ENCODE data around the gene ORM1. TPM values are rescaled to one million over a fixed set of nuclear protein-coding genes. Genes with fewer than 3 reads are reported as not detected.

ORM1 gene
- total and polyA plus RNA-seq, 7 experiments from 2014 or later = 0.29 TPM; not detected in 6

DNA sequence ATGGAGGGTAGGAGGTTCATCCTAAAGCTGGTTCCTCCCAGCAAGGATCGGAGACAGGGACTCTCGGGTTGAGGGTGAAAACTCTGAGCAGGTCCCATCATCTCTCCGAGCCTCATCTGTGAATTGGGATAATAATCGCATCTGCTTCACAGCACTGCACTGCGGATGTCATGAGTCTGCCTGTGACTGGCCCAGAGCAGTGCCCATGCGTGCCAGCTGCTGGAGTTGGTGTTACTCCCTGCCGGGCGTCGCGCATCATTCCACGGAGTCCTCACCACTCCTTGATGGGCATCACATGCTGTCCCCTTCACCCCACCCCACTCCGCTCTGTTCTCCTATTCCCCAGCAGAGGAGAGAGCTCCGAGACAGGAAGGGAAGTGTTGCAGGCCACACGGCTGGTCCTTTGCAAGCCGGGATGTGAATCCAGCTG is 35.1 kb upstream of the ORM1 start:
- H3K4me1 Mint-ChIP-seq = peaks cover 0 to 5% (median 0%) of the 10 kb centered on the region in 7 donors
- no peaks in the 10 kb centered on the region for H3K36me3 ChIP-seq (ENCODE audit: control insufficient read depth in 2 of 3, insufficient read depth in 3 of 3, low read length in 3 of 3)
- ChIA-PET CTCF (interaction anchor here (0.5 to 1.3 kb wide), 2 partner anchors 20 to 177 kb away, joined by 3 to 4 read pairs; no protein-coding TSS in a partner anchor), POLR2A (no interaction called here)
- H3K27me3 Mint-ChIP-seq = peaks cover 0 to 10% (median 5%) of the 10 kb centered on the region in 5 donors
- ATAC-seq (no peak), DNase-seq (no peak)
- H3K9me3 ChIP-seq (ENCODE audit: control insufficient read depth in 2 of 3, low read length in 3 of 3) = no peaks in the 10 kb centered on the region
- no peak overlapping the region for H3K4me3 Mint-ChIP-seq
- intact Hi-C loops (cut with micrococcal nuclease) = no loop called here
- no peak overlapping the region for H3K4me3 ChIP-seq (ENCODE audit: low read length)
- H3K27ac Mint-ChIP-seq = no peak overlapping the region
- H3K9me3 Mint-ChIP-seq = peaks cover 0 to 2% (median 0%) of the 10 kb centered on the region in 11 donors
- H3K27ac ChIP-seq (ENCODE audit: low read depth, low read length) = no peak overlapping the region
- no peaks in the 10 kb centered on the region for H3K27me3 ChIP-seq (ENCODE audit: control insufficient read depth in 2 of 2, insufficient read depth in 2 of 2, low read length in 2 of 2)
- H3K4me1 ChIP-seq (ENCODE audit: control insufficient read depth in 2 of 2, insufficient read depth in 2 of 2, low read length in 2 of 2) = no peaks in the 10 kb centered on the region
- H3K36me3 Mint-ChIP-seq = no peaks in the 10 kb centered on the region

GRCh38 chr9:114288193-114289091 is 34.5 kb upstream of the ORM1 start:
- Mint-ChIP-seq H3K27ac (no peak overlapping the region), H3K36me3 (peaks cover 0 to 3% (median 0%) of the 10 kb centered on the region in 5 donors), H3K4me1 (peaks cover 0 to 5% (median 0%) of the 10 kb centered on the region in 7 donors), H3K4me3 (no peak overlapping the region), H3K9me3 (peaks cover 0 to 7% (median 0%) of the 10 kb centered on the region in 11 donors), H3K27me3 (peaks cover 2 to 10% (median 5%) of the 10 kb centered on the region in 5 donors)
- DNase-seq (no peak), ATAC-seq (no peak)
- no peaks in the 10 kb centered on the region for H3K9me3 ChIP-seq (ENCODE audit: control insufficient read depth in 2 of 3, low read length in 3 of 3)
- H3K4me1 ChIP-seq (ENCODE audit: control insufficient read depth in 2 of 2, insufficient read depth in 2 of 2, low read length in 2 of 2) = no peaks in the 10 kb centered on the region
- H3K4me3 ChIP-seq (ENCODE audit: low read length) = no peak overlapping the region
- no peaks in the 10 kb centered on the region for H3K27me3 ChIP-seq (ENCODE audit: control insufficient read depth in 2 of 2, insufficient read depth in 2 of 2, low read length in 2 of 2)
- H3K36me3 ChIP-seq (ENCODE audit: control insufficient read depth in 2 of 3, insufficient read depth in 3 of 3, low read length in 3 of 3) = no peaks in the 10 kb centered on the region
- ChIA-PET CTCF (interaction anchor here (1.3 kb wide), 1 partner anchor 20 kb away, joined by 3 read pairs; no protein-coding TSS in a partner anchor), POLR2A (no interaction called here)
- H3K27ac ChIP-seq (ENCODE audit: low read depth, low read length) = no peak overlapping the region
- intact Hi-C loops (cut with micrococcal nuclease) = no loop called here

DNA sequence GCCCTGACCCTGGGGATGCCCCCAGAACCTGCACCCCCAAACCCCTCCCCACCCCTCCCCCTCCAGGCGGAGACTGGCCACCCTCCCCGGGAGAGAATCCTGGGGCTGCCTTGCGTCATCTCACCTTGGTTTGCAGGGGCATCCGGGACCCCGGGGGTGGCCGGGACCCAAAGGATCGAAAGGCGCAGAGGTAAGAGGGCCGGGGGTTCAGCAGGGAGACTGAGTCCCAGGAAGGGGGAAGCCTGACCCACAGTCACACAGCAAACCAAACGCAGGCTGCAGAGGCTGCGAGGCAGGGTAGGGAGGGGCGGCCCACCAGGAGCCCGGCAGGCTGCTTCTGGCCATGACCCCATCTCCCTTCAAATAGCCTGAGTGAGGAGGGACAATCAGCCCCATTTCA is 33.8 kb upstream of the ORM1 start:
- H3K4me3 ChIP-seq (ENCODE audit: low read length) = no peak overlapping the region
- H3K27me3 ChIP-seq (ENCODE audit: control insufficient read depth in 2 of 2, insufficient read depth in 2 of 2, low read length in 2 of 2) = no peaks in the 10 kb centered on the region
- no peaks in the 10 kb centered on the region for H3K4me1 ChIP-seq (ENCODE audit: control insufficient read depth in 2 of 2, insufficient read depth in 2 of 2, low read length in 2 of 2)
- H3K36me3 Mint-ChIP-seq = peaks cover 0 to 3% (median 0%) of the 10 kb centered on the region in 5 donors
- no peak overlapping the region for H3K4me3 Mint-ChIP-seq
- ChIA-PET CTCF (no interaction called here), POLR2A (no interaction called here)
- H3K36me3 ChIP-seq (ENCODE audit: control insufficient read depth in 2 of 3, insufficient read depth in 3 of 3, low read length in 3 of 3) = no peaks in the 10 kb centered on the region
- peaks cover 2 to 10% (median 5%) of the 10 kb centered on the region in 5 donors for H3K27me3 Mint-ChIP-seq
- peaks cover 0 to 5% (median 0%) of the 10 kb centered on the region in 7 donors for H3K4me1 Mint-ChIP-seq
- H3K27ac ChIP-seq (ENCODE audit: low read depth, low read length) = no peak overlapping the region
- intact Hi-C loops (cut with micrococcal nuclease) = no loop called here
- ATAC-seq (no peak), DNase-seq (no peak)
- no peaks in the 10 kb centered on the region for H3K9me3 ChIP-seq (ENCODE audit: control insufficient read depth in 2 of 3, low read length in 3 of 3)
- no peak overlapping the region for H3K27ac Mint-ChIP-seq
- peaks cover 0 to 10% (median 0%) of the 10 kb centered on the region in 11 donors for H3K9me3 Mint-ChIP-seq

DNA sequence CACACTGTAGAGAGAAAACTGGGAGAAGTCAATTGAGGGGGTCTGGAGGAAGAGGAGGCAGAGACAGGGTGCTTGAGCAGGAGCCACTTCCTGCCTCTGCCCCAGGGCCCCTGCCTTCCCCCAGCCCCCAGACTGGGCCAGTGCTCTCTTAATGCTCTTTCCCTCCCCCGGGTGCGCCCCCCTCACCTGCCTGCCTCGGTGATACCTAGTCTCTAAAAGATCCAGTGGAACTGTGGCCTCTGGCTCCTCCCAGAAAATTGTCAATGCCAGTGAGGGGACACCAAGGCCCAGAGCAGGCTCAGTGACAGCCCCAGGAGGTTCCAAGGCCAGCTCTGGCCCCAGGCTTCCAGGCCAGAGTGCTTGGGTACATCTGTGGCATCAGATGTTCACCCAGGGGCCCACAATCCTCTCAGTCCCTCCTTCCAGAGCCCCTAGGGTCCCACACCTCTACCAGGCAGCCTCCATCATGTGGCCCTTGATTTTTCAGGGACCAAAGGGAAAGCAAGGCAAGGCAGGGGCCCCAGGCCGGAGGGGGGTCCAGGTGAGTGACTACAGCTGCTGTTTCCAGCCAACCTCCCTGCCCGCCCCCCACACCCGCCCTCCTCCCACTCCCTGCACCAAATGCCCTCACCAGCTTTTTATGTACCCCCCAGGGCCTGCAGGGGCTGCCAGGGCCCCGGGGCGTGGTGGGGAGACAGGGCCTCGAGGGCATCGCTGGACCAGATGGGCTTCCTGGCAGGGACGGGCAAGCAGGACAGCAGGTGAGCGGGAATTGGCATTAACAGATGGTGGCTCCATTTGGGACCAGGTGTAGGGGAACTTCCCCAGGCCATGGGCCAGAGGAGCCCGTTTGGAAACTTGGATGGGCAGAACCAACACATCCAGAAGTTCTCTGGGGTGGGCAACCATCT is 33.1 kb upstream of the ORM1 start:
- H3K27ac ChIP-seq (ENCODE audit: low read depth, low read length) = no peak overlapping the region
- Mint-ChIP-seq H3K9me3 (peaks cover 0 to 17% (median 4%) of the 10 kb centered on the region in 11 donors), H3K4me1 (peaks cover 0 to 5% (median 0%) of the 10 kb centered on the region in 7 donors), H3K4me3 (no peak overlapping the region), H3K27ac (no peak overlapping the region), H3K27me3 (peaks cover 2 to 10% (median 5%) of the 10 kb centered on the region in 5 donors), H3K36me3 (peaks cover 0 to 4% (median 3%) of the 10 kb centered on the region in 5 donors)
- no peaks in the 10 kb centered on the region for H3K4me1 ChIP-seq (ENCODE audit: control insufficient read depth in 2 of 2, insufficient read depth in 2 of 2, low read length in 2 of 2)
- ATAC-seq = no peak
- CTCF ChIA-PET = interaction anchor here (0.6 to 2.6 kb wide), 9 partner anchors 15 to 424 kb away, joined by 3 to 22 read pairs (median 5); no protein-coding TSS in a partner anchor
- peaks cover 0 to 4% (median 0%) of the 10 kb centered on the region in 3 experiments for H3K9me3 ChIP-seq (ENCODE audit: control insufficient read depth in 2 of 3, low read length in 3 of 3)
- no peaks in the 10 kb centered on the region for H3K27me3 ChIP-seq (ENCODE audit: control insufficient read depth in 2 of 2, insufficient read depth in 2 of 2, low read length in 2 of 2)
- DNase-seq = no peak
- POLR2A ChIA-PET = no interaction called here
- no peaks in the 10 kb centered on the region for H3K36me3 ChIP-seq (ENCODE audit: control insufficient read depth in 2 of 3, insufficient read depth in 3 of 3, low read length in 3 of 3)
- H3K4me3 ChIP-seq (ENCODE audit: low read length) = no peak overlapping the region
- intact Hi-C loops (cut with micrococcal nuclease) = no loop called here

DNA sequence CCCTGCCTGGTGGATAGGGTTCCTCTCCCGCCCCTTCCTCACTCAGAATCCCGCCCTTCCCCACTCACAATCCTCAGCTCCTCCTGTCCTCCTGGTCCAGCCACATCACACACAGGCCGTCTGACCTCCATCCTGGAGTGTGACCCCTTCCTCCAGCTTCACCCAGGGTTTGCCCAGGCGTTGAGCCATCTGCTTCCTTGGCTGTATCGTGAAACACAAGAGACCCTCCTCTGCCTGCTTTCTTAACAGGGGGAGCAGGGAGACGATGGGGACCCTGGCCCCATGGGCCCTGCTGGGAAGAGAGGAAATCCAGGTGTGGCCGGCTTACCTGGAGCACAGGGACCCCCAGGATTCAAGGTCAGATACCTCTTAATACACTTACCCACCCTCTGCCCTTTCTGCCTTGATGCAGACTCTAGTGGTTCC is 32.3 kb upstream of the ORM1 start:
- no peak overlapping the region for H3K4me3 Mint-ChIP-seq
- peaks cover 3 to 10% (median 6%) of the 10 kb centered on the region in 5 donors for H3K36me3 Mint-ChIP-seq
- intact Hi-C loops (cut with micrococcal nuclease) = no loop called here
- Histone ChIP-seq H3K9me3 (ENCODE audit: control insufficient read depth in 2 of 3, low read length in 3 of 3) (peaks cover 0 to 4% (median 0%) of the 10 kb centered on the region in 3 experiments), H3K27me3 (ENCODE audit: control insufficient read depth in 2 of 2, insufficient read depth in 2 of 2, low read length in 2 of 2) (no peaks in the 10 kb centered on the region), H3K4me3 (ENCODE audit: low read length) (no peak overlapping the region), H3K4me1 (ENCODE audit: control insufficient read depth in 2 of 2, insufficient read depth in 2 of 2, low read length in 2 of 2) (no peaks in the 10 kb centered on the region), H3K27ac (ENCODE audit: low read depth, low read length) (no peak overlapping the region), H3K36me3 (ENCODE audit: control insufficient read depth in 2 of 3, insufficient read depth in 3 of 3, low read length in 3 of 3) (no peaks in the 10 kb centered on the region)
- peaks cover 0 to 5% (median 0%) of the 10 kb centered on the region in 7 donors for H3K4me1 Mint-ChIP-seq
- no peak for DNase-seq
- no peak overlapping the region for H3K27ac Mint-ChIP-seq
- ChIA-PET POLR2A (no interaction called here), CTCF (interaction anchor here (0.6 to 2.6 kb wide), 13 partner anchors 16 to 424 kb away, joined by 3 to 22 read pairs (median 4); no protein-coding TSS in a partner anchor)
- H3K27me3 Mint-ChIP-seq = peaks cover 2 to 10% (median 5%) of the 10 kb centered on the region in 5 donors
- no peak for ATAC-seq
- H3K9me3 Mint-ChIP-seq = peaks cover 0 to 24% (median 10%) of the 10 kb centered on the region in 11 donors

DNA sequence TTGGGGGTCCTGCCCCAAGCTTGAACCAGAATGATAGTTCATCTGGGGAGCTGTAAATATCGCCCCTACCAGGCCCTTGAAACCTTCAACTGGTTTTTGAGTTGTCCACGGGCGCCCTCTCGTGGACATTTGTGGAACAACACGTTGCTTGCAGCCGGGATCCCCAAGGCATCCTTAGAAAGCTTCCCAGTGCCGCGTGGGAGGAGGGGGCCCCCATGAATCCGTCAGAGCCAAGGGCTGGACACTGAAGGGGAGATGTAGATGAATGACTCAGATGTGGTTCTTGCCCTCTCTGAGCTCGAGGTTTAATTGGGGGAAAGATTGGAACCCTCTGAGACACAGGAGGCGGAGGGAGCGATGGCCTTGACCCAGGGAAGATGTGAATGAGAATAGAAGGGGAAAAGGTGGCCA is 31.8 kb upstream of the ORM1 start:
- ChIA-PET POLR2A (no interaction called here), CTCF (interaction anchor here (0.7 to 2.6 kb wide), 12 partner anchors 16 to 370 kb away, joined by 3 to 22 read pairs (median 4); no protein-coding TSS in a partner anchor)
- ATAC-seq = peak; percentile 65
- peak overlapping the region in 1 of 9 donors; percentile 20 for H3K27ac Mint-ChIP-seq
- intact Hi-C loops (cut with micrococcal nuclease) = loop anchor here (1.0 kb wide), 3 partner anchors 136 to 209 kb away; partner anchors contain the start of gene COL27A1 (in 2 of the 2)
- peak; percentile 30 to 73 (median 57) for DNase-seq
- H3K4me3 ChIP-seq (ENCODE audit: low read length) = no peak overlapping the region
- H3K36me3 Mint-ChIP-seq = peaks cover 3 to 14% (median 9%) of the 10 kb centered on the region in 5 donors
- H3K27me3 Mint-ChIP-seq = peaks cover 2 to 7% (median 5%) of the 10 kb centered on the region in 5 donors
- H3K4me1 ChIP-seq (ENCODE audit: control insufficient read depth in 2 of 2, insufficient read depth in 2 of 2, low read length in 2 of 2) = no peaks in the 10 kb centered on the region
- no peaks in the 10 kb centered on the region for H3K36me3 ChIP-seq (ENCODE audit: control insufficient read depth in 2 of 3, insufficient read depth in 3 of 3, low read length in 3 of 3)
- peaks cover 0 to 4% (median 0%) of the 10 kb centered on the region in 3 experiments for H3K9me3 ChIP-seq (ENCODE audit: control insufficient read depth in 2 of 3, low read length in 3 of 3)
- H3K9me3 Mint-ChIP-seq = peaks cover 0 to 29% (median 10%) of the 10 kb centered on the region in 11 donors
- H3K27ac ChIP-seq (ENCODE audit: low read depth, low read length) = no peak overlapping the region
- no peaks in the 10 kb centered on the region for H3K27me3 ChIP-seq (ENCODE audit: control insufficient read depth in 2 of 2, insufficient read depth in 2 of 2, low read length in 2 of 2)
- H3K4me3 Mint-ChIP-seq = no peak overlapping the region
- H3K4me1 Mint-ChIP-seq = peaks cover 0 to 5% (median 0%) of the 10 kb centered on the region in 7 donors
